NB4 (cell line): ENCODE data around the gene TNFRSF14.

Experiments used
- CTCF ChIP-seq: IDR thresholded peaks from one replicate; pipeline ENCODE4 v1.5.1; 2012; ENCODE audit warnings: low read depth, low read length
- MAX ChIP-seq: IDR thresholded peaks from 2 replicates; pipeline ENCODE4 v1.6.1; 2011; ENCODE audit warnings: low read depth, low read length
- MYC ChIP-seq: IDR thresholded peaks from 2 replicates; pipeline ENCODE4 v1.6.1; 2011; ENCODE audit warnings: low read depth, low read length
- POLR2A ChIP-seq: IDR thresholded peaks from 2 replicates; pipeline ENCODE4 v1.6.1; 2011; ENCODE audit warnings: mild to moderate bottlenecking; ENCODE audit not compliant: insufficient read length; ENCODE audit errors: extremely low read depth

DNA sequence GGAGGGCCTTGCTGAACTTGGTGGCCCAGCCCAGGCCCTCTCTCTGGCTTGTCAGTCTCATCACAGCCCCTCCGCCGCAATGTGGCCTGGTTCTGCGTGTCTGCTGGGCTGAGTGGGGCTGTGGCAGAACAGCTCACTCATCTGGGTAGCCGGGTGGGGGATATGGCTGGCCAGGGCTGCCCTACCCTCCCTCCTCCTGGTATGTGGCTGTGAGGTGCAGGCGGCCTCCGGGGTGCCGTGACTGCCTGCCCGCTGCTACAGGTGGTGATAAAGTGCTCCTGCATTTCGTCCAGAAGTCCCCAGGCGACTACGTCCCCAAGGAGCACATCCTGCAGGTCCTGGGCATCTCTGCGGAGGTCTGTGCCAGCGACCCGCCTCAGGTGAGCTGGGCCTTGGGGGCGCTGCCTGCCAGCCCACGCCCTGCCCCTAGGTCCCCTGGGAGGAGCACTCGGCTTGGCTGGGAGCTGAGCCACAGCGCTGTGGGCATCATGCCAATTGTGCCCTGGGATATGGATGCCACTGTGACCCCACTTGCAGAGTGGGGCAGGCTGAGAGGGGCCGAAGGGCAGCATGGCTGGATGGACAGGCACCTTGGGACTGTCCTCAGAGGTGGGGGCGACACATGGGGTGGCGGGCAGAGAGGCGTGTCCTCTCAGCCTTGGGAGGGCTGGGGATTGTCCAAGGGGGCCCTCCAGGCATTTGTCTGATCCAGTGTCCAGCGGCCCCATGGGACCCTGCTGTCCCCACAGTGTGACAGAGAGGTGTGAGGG, 32.7 kb downstream of the TNFRSF14 start:
- no peak for TF ChIP-seq CTCF
- TF ChIP-seq POLR2A = no peak
- TF ChIP-seq MAX = no peak
- no peak for TF ChIP-seq MYC
